H9 (cell line): ENCODE measurements around the gene TMEM198. TPM values are rescaled to one million over a fixed set of nuclear protein-coding genes. Genes with fewer than 3 reads are reported as not detected.

Experiments
- DNase-seq: peaks from one replicate; pipeline ENCODE4 v3.0.0-alpha.2; 2017
- H2AFZ ChIP-seq: one replicate; pipeline ENCODE4 v1.6.1; 2013; ENCODE audit warnings: mild to moderate bottlenecking, low read length, control low read depth, moderate library complexity
- H2AK5ac ChIP-seq: 2 replicates; pipeline ENCODE4 v1.6.1; 2013; ENCODE audit warnings: low read length, control low read depth, mixed read lengths; ENCODE audit not compliant: insufficient read length
- H2BK120ac ChIP-seq: one replicate; pipeline ENCODE4 v1.6.1; 2013; ENCODE audit warnings: low read depth, mild to moderate bottlenecking, low read length, control low read depth, inconsistent platforms; ENCODE audit not compliant: poor library complexity, severe bottlenecking
- H2BK12ac ChIP-seq: 2 replicates; pipeline ENCODE4 v1.6.1; 2013; ENCODE audit warnings: low read length, control low read depth, mixed read lengths, low read depth; ENCODE audit not compliant: insufficient read length
- H2BK15ac ChIP-seq: 2 replicates; pipeline ENCODE4 v1.6.1; 2013; ENCODE audit warnings: low read depth, low read length, control low read depth
- H2BK20ac ChIP-seq: one replicate; pipeline ENCODE4 v1.6.1; 2013; ENCODE audit warnings: low read depth, mild to moderate bottlenecking, low read length, control low read depth, inconsistent platforms; ENCODE audit not compliant: poor library complexity, severe bottlenecking
- H2BK5ac ChIP-seq: 2 replicates; pipeline ENCODE4 v1.6.1; 2013; ENCODE audit warnings: low read length, control low read depth, mixed read lengths; ENCODE audit not compliant: insufficient read length
- H3K14ac ChIP-seq: 2 replicates; pipeline ENCODE4 v1.6.1; 2013; ENCODE audit warnings: low read length, control low read depth; ENCODE audit not compliant: insufficient read depth
- H3K18ac ChIP-seq: 2 replicates; pipeline ENCODE4 v1.6.1; 2013; ENCODE audit warnings: low read depth, mild to moderate bottlenecking, mixed read lengths, low read length, control low read depth; ENCODE audit not compliant: insufficient read length
- H3K23ac ChIP-seq: 2 replicates; pipeline ENCODE4 v1.6.1; 2013; ENCODE audit warnings: low read length, control low read depth, mixed read lengths, low read depth; ENCODE audit not compliant: insufficient read length
- H3K23me2 ChIP-seq: 2 replicates; pipeline ENCODE4 v1.6.1; 2013; ENCODE audit warnings: low read depth, mild to moderate bottlenecking, mixed read lengths, low read length, control low read depth; ENCODE audit not compliant: insufficient read length, poor library complexity, severe bottlenecking
- H3K27ac ChIP-seq: 2 replicates; pipeline ENCODE4 v1.5.1; 2013; ENCODE audit warnings: low read length, control low read depth, mixed read lengths, low read depth; ENCODE audit not compliant: insufficient read length
- H3K27me3 ChIP-seq: 2 replicates; pipeline ENCODE4 v1.6.1; 2013; ENCODE audit warnings: low read length, control low read depth, inconsistent platforms; ENCODE audit not compliant: insufficient read depth
- H3K4ac ChIP-seq: 2 replicates; pipeline ENCODE4 v1.6.1; 2013; ENCODE audit warnings: low read depth, mild to moderate bottlenecking, control low read depth, inconsistent platforms, low read length, moderate library complexity
- H3K4me1 ChIP-seq: 2 replicates; pipeline ENCODE4 v1.6.1; 2013; ENCODE audit warnings: low read length, control low read depth, inconsistent platforms; ENCODE audit not compliant: insufficient read depth
- H3K4me2 ChIP-seq: 2 replicates; pipeline ENCODE4 v1.6.1; 2013; ENCODE audit warnings: low read length, control low read depth, mixed read lengths; ENCODE audit not compliant: insufficient read length, insufficient read depth
- H3K56ac ChIP-seq: 2 replicates; pipeline ENCODE4 v1.6.1; 2013; ENCODE audit warnings: low read depth, mild to moderate bottlenecking, mixed read lengths, low read length, control low read depth; ENCODE audit not compliant: insufficient read length
- H3K79me1 ChIP-seq: 2 replicates; pipeline ENCODE4 v1.6.1; 2013; ENCODE audit warnings: low read depth, mild to moderate bottlenecking, moderate library complexity, low read length, control low read depth, inconsistent platforms; ENCODE audit not compliant: insufficient read depth, poor library complexity, severe bottlenecking
- H3K79me2 ChIP-seq: 2 replicates; pipeline ENCODE4 v1.6.1; 2013; ENCODE audit warnings: low read length, control low read depth, inconsistent platforms; ENCODE audit not compliant: insufficient read depth
- H3K9ac ChIP-seq: 2 replicates; pipeline ENCODE4 v1.6.1; 2013; ENCODE audit warnings: low read length, control low read depth, mixed read lengths; ENCODE audit not compliant: insufficient read length; ENCODE audit errors: extremely low read depth
- H3K9me3 ChIP-seq: one replicate; pipeline ENCODE4 v1.6.1; 2013; ENCODE audit warnings: low read depth, low read length, inconsistent platforms; ENCODE audit not compliant: control insufficient read depth
- H3T11ph ChIP-seq: one replicate; pipeline ENCODE4 v1.6.1; 2013; ENCODE audit warnings: mild to moderate bottlenecking, low read length, control low read depth, inconsistent platforms
- H4K20me1 ChIP-seq: one replicate; pipeline ENCODE4 v1.6.1; 2013; ENCODE audit not compliant: control insufficient read depth, insufficient read length, insufficient read depth
- H4K5ac ChIP-seq: 2 replicates; pipeline ENCODE4 v1.6.1; 2013; ENCODE audit warnings: low read depth, mild to moderate bottlenecking, mixed read lengths, low read length, control low read depth; ENCODE audit not compliant: insufficient read length
- H4K8ac ChIP-seq: replicated peaks from 2 replicates; pipeline ENCODE4 v1.6.1; 2013; ENCODE audit warnings: low read length, control low read depth, mixed read lengths, low read depth; ENCODE audit not compliant: insufficient read length
- H4K91ac ChIP-seq: 2 replicates; pipeline ENCODE4 v1.6.1; 2013; ENCODE audit warnings: low read depth, mild to moderate bottlenecking, moderate library complexity, mixed read lengths, low read length, control low read depth; ENCODE audit not compliant: insufficient read length
- H3K27ac Mint-ChIP-seq, 3 experiments: 2 replicates in 2 of 3; 3 replicates in 1 of 3; pipeline ENCODE4 v1.8.0; 2020 to 2021; ENCODE audit warnings: mixed read lengths in 3 of 3, mild to moderate bottlenecking in 1 of 3, moderate library complexity in 1 of 3
- H3K27me3 Mint-ChIP-seq: 2 replicates; pipeline ENCODE4 v1.8.0; 2021; ENCODE audit warnings: low read depth, mild to moderate bottlenecking, moderate library complexity, mixed read lengths
- H3K36me3 Mint-ChIP-seq, 3 experiments: 2 replicates in 2 of 3; 3 replicates in 1 of 3; pipeline ENCODE4 v1.8.0; 2020 to 2021; ENCODE audit warnings: low read depth in 3 of 3, mixed read lengths in 3 of 3; ENCODE audit not compliant: insufficient read depth in 1 of 3
- H3K4me1 Mint-ChIP-seq, 2 experiments: 2 replicates each; pipeline ENCODE4 v1.8.0; 2020; ENCODE audit warnings: mixed read lengths in 2 of 2
- H3K4me3 Mint-ChIP-seq, 2 experiments: 2 replicates in 1 of 2; 3 replicates in 1 of 2; pipeline ENCODE4 v1.8.0; 2020 to 2021; ENCODE audit warnings: mild to moderate bottlenecking in 2 of 2, mixed read lengths in 2 of 2, moderate library complexity in 1 of 2
- H3K9me3 Mint-ChIP-seq, 2 experiments: 2 replicates in 1 of 2; 3 replicates in 1 of 2; pipeline ENCODE4 v1.8.0; 2020; ENCODE audit warnings: mild to moderate bottlenecking in 2 of 2, mixed read lengths in 2 of 2, moderate library complexity in 1 of 2
- CTCF ChIP-seq: fragments of 200-600 bp; sonication (generic); conservative IDR thresholded peaks from 3 replicates; pipeline ENCODE4 v1.8.0; 2021; ENCODE audit warnings: antibody characterized with exemption, mild to moderate bottlenecking
- WGBS: extraction: QIAGEN DNeasy Blood & Tissue Kit; methylation state at CpG from one replicate; pipeline ENCODE4 v1.1.7; 2013; ENCODE audit warnings: missing lambda C conversion rate, low lambda C conversion rate, mixed read lengths; ENCODE audit not compliant: insufficient read length; ENCODE audit errors: extremely low coverage; 5-methylcytosine and 5-hydroxymethylcytosine counted together
- total RNA-seq: library from RNA; stranded (reverse); gene quantifications from 2 replicates; pipeline ENCODE4 v1.2.1, GENCODE V29; 2021

TMEM198 gene
- total RNA-seq, 1 experiment from 2014 or later, result 7.7 TPM

- Mint-ChIP-seq H3K4me3 (no peak overlapping the region), H3K4me1 (peaks cover 42 to 60% of the 10 kb centered on the region in 2 experiments), H3K27me3 (peaks cover 64% of the 10 kb centered on the region), H3K27ac (peak overlapping the region in 1 of 3 experiments; percentile 54; a peak in 1 of 7 replicates), H3K36me3 (no peaks in the 10 kb centered on the region; a peak in 1 of 7 replicates), H3K9me3 (no peaks in the 10 kb centered on the region; a peak in 1 of 5 replicates)
- no peak overlapping the region for H2BK120ac ChIP-seq
- no peak overlapping the region for H2BK12ac ChIP-seq
- H4K91ac ChIP-seq, result no peak overlapping the region
- H3K27me3 ChIP-seq, result peaks cover 19% of the 10 kb centered on the region; the same call in 1 of the 2 replicates
- peaks cover 9% of the 10 kb centered on the region; the same call in 1 of the 2 replicates for H3K4me1 ChIP-seq
- H3T11ph ChIP-seq, result no peak overlapping the region
- no peak overlapping the region for H3K27ac ChIP-seq
- H4K8ac ChIP-seq, result no peak overlapping the region
- H4K20me1 ChIP-seq, result peaks cover 3% of the 10 kb centered on the region
- H3K23me2 ChIP-seq, result no peaks in the 10 kb centered on the region
- no peak overlapping the region for H3K56ac ChIP-seq
- no peak overlapping the region for H2BK5ac ChIP-seq
- no peak overlapping the region; the same call in 1 of the 2 replicates for H3K14ac ChIP-seq
- no peak overlapping the region for H3K23ac ChIP-seq
- H3K18ac ChIP-seq, result no peak overlapping the region
- TF ChIP-seq CTCF, result no peak
- no peaks in the 10 kb centered on the region for H3K9me3 ChIP-seq
- WGBS, result no CpG with 5 or more reads among the region's 10 CpGs
- no peak overlapping the region for H3K9ac ChIP-seq
- H3K4ac ChIP-seq, result no peak overlapping the region
- H2AK5ac ChIP-seq, result no peak overlapping the region
- H2BK15ac ChIP-seq, result no peak overlapping the region
- H2BK20ac ChIP-seq, result no peak overlapping the region
- H3K79me2 ChIP-seq, result no peaks in the 10 kb centered on the region
- H2AFZ ChIP-seq, result no peak overlapping the region
- no peak for DNase-seq
- H3K4me2 ChIP-seq, result no peak overlapping the region
- no peak overlapping the region for H4K5ac ChIP-seq
- H3K79me1 ChIP-seq, result no peaks in the 10 kb centered on the region
Measured at GRCh38 chr2:219517954-219518778, 25.7 kb upstream of the TMEM198 start.
